NCI-H187 (cell line): Measurements from ENCODE around the gene PIK3CG.
"Not testable (repeated sequence)": the region's sequence is repeated elsewhere in the genome, so short reads cannot be mapped to it uniquely, and the experiment has no call there.

Experiments used
- DNase-seq, 2 experiments: peaks; one replicate each; lab custom pipeline; 2025; lab: John Stamatoyannopoulos, UW

The PIK3CG gene

GRCh38 chr7:106887421-106887820, 22.3 kb downstream of the PIK3CG start:
- no peak for DNase-seq

- DNase-seq = no peak
Measured at GRCh38 chr7:106888204-106888603, 23.1 kb downstream of the PIK3CG start.

GRCh38 chr7:106890952-106891351, 25.9 kb downstream of the PIK3CG start:
- no peak for DNase-seq

GRCh38 chr7:106891548-106892410, 26.7 kb downstream of the PIK3CG start:
- no peak for DNase-seq

- no peak for DNase-seq
Measured at GRCh38 chr7:106893591-106893990, 28.5 kb downstream of the PIK3CG start.

GRCh38 chr7:106895246-106895864, 30.3 kb downstream of the PIK3CG start:
- no peak for DNase-seq

- DNase-seq = no peak
Measured at GRCh38 chr7:106896231-106896630, 31.1 kb downstream of the PIK3CG start.

- DNase-seq = not testable (repeated sequence)
Measured at GRCh38 chr7:106897553-106897952, 32.5 kb downstream of the PIK3CG start.

- not testable (repeated sequence) for DNase-seq
Measured at GRCh38 chr7:106898967-106899366, 33.9 kb downstream of the PIK3CG start.

GRCh38 chr7:106901828-106902441, 36.9 kb downstream of the PIK3CG start:
- no peak for DNase-seq

GRCh38 chr7:106905734-106906133, 40.7 kb downstream of the PIK3CG start:
- no peak for DNase-seq

GRCh38 chr7:106911959-106912358, 46.9 kb downstream of the PIK3CG start:
- DNase-seq = no peak

- no peak for DNase-seq
Measured at GRCh38 chr7:106914018-106914607, 49.0 kb downstream of the PIK3CG start.

- no peak for DNase-seq
Measured at GRCh38 chr7:106915407-106915806, 50.3 kb downstream of the PIK3CG start.

GRCh38 chr7:106915873-106916272, 50.8 kb downstream of the PIK3CG start:
- no peak for DNase-seq

GRCh38 chr7:106916679-106917078, 51.6 kb downstream of the PIK3CG start:
- no peak for DNase-seq

- DNase-seq = no peak
Measured at GRCh38 chr7:106918991-106919390, 53.9 kb downstream of the PIK3CG start.

- not testable (repeated sequence) for DNase-seq
Measured at GRCh38 chr7:106924468-106924867, 59.4 kb downstream of the PIK3CG start.

- DNase-seq = no peak
Measured at GRCh38 chr7:106926892-106927291, 61.8 kb downstream of the PIK3CG start.

GRCh38 chr7:106927536-106927935, 62.5 kb downstream of the PIK3CG start:
- DNase-seq = no peak

GRCh38 chr7:106929616-106930015, 64.5 kb downstream of the PIK3CG start:
- DNase-seq = not testable (repeated sequence)

- DNase-seq = no peak
Measured at GRCh38 chr7:106936236-106936635, 71.2 kb downstream of the PIK3CG start.

- DNase-seq = not testable (repeated sequence)
Measured at GRCh38 chr7:106938122-106938521, 73.0 kb downstream of the PIK3CG start.
